ENCODE measurements around the gene TGFBI. TPM values are rescaled to one million over a fixed set of nuclear protein-coding genes. Genes with fewer than 3 reads are reported as not detected.
A peak's percentile ranks its signal among the peaks of the same experiment; 100 is the strongest.

The TGFBI gene
- total and polyA plus RNA-seq, 2 donors (not counting 1 experiment from before 2014, with no cell fraction given) = 398 to 889 TPM

DNA sequence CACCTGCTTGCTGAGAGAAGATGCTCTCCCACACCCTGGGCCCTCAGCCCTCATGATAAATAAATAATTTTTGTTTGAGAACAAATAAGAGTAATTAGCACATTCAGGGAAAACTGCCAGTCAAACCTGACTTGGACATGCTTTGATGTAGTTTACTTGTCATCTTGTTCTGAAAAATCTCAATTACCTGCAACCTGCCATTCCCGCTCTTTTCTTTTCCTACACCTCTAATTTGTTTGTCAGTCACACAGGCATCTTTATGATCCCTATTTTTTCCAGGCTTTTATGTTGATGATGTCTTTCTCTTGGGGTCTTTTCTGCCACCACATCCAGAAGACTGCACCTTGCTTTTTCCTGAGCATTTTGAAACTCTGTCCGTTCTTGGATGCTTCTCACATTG is 28.6 kb upstream of the TGFBI start:
- no peak for DNase-seq (ENCODE audit: low read depth in 2 of 2)
- no peaks in the 10 kb centered on the region for H3K79me2 ChIP-seq (ENCODE audit: control insufficient read depth, insufficient read depth, low read length)
- no peaks in the 10 kb centered on the region for H3K9me3 ChIP-seq (ENCODE audit: control insufficient read depth, insufficient read depth, low read depth, low read length)
- peaks cover 18% of the 10 kb centered on the region for H3K4me1 ChIP-seq (ENCODE audit: control insufficient read depth, extremely low read depth, insufficient read depth, low read length)
- TF ChIP-seq EZH2 (IDR thresholded peaks at IDR 0.05; ENCODE audit: low read length, missing control alignments) (no peak), CTCF (conservative IDR thresholded peaks at IDR 0.05 in 1 of 2, IDR thresholded peaks at IDR 0.05 in 1 of 2; ENCODE audit: low read depth in 1 of 2, low read length in 2 of 2) (no peak)
- no peak overlapping the region for H2AFZ ChIP-seq (ENCODE audit: low read length)
- no peaks in the 10 kb centered on the region for H3K36me3 ChIP-seq (ENCODE audit: control insufficient read depth, insufficient read depth, low read length)
- H3K27me3 ChIP-seq (ENCODE audit: control insufficient read depth, insufficient read depth, low read length) = no peaks in the 10 kb centered on the region
- no peak overlapping the region for H3K27ac ChIP-seq (ENCODE audit: insufficient read depth, low read length)
- no peak overlapping the region for H3K9ac ChIP-seq (ENCODE audit: insufficient read depth, low read length)
- no peaks in the 10 kb centered on the region for H4K20me1 ChIP-seq (ENCODE audit: control insufficient read depth, extremely low read depth, insufficient read depth, low read length)
- H3K4me2 ChIP-seq (ENCODE audit: extremely low read depth, insufficient read depth, low read length) = no peak overlapping the region
- no peak overlapping the region for H3K4me3 ChIP-seq (replicated peaks in 1 of 4; ENCODE audit: control extremely low read depth in 1 of 4, insufficient read depth in 1 of 4, low read depth in 3 of 4, low read length in 4 of 4)

DNA sequence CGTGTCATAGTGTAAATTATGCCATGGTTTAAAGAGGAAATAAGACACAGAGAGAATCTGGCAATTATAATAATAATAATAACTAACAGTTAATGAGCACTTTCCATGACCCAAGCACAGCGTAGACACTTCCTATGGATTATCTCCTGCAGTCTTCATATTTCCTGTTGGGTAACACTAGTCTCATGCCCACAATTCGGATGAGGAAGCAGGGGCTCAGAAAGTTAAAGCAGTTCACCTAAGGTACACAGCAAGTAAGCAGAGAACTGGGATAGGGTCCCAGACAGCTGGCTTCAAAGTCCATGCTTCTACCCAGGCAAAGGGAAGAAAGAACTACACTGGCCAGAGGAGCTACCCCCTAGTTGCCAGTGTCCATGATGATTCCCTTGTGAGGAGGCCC is 27.9 kb upstream of the TGFBI start:
- Histone ChIP-seq H3K79me2 (ENCODE audit: control insufficient read depth, insufficient read depth, low read length) (no peaks in the 10 kb centered on the region), H4K20me1 (ENCODE audit: control insufficient read depth, extremely low read depth, insufficient read depth, low read length) (no peaks in the 10 kb centered on the region), H3K36me3 (ENCODE audit: control insufficient read depth, insufficient read depth, low read length) (no peaks in the 10 kb centered on the region), H3K27ac (ENCODE audit: insufficient read depth, low read length) (no peak overlapping the region), H3K27me3 (ENCODE audit: control insufficient read depth, insufficient read depth, low read length) (no peaks in the 10 kb centered on the region), H3K9me3 (ENCODE audit: control insufficient read depth, insufficient read depth, low read depth, low read length) (no peaks in the 10 kb centered on the region), H2AFZ (ENCODE audit: low read length) (no peak overlapping the region), H3K4me3 (replicated peaks in 1 of 4; ENCODE audit: control extremely low read depth in 1 of 4, insufficient read depth in 1 of 4, low read depth in 3 of 4, low read length in 4 of 4) (no peak overlapping the region), H3K4me2 (ENCODE audit: extremely low read depth, insufficient read depth, low read length) (no peak overlapping the region), H3K4me1 (ENCODE audit: control insufficient read depth, extremely low read depth, insufficient read depth, low read length) (peaks cover 23% of the 10 kb centered on the region), H3K9ac (ENCODE audit: insufficient read depth, low read length) (no peak overlapping the region)
- TF ChIP-seq EZH2 (IDR thresholded peaks at IDR 0.05; ENCODE audit: low read length, missing control alignments) = no peak
- no peak for TF ChIP-seq CTCF (conservative IDR thresholded peaks at IDR 0.05 in 1 of 2, IDR thresholded peaks at IDR 0.05 in 1 of 2; ENCODE audit: low read depth in 1 of 2, low read length in 2 of 2)
- DNase-seq (ENCODE audit: low read depth in 2 of 2) = no peak

GRCh38 chr5:136001466-136001981 is 27.3 kb upstream of the TGFBI start:
- Histone ChIP-seq H3K4me3 (replicated peaks in 1 of 4; ENCODE audit: control extremely low read depth in 1 of 4, insufficient read depth in 1 of 4, low read depth in 3 of 4, low read length in 4 of 4) (no peak overlapping the region), H3K36me3 (ENCODE audit: control insufficient read depth, insufficient read depth, low read length) (no peaks in the 10 kb centered on the region), H3K9ac (ENCODE audit: insufficient read depth, low read length) (no peak overlapping the region), H3K79me2 (ENCODE audit: control insufficient read depth, insufficient read depth, low read length) (no peaks in the 10 kb centered on the region), H3K4me1 (ENCODE audit: control insufficient read depth, extremely low read depth, insufficient read depth, low read length) (peaks cover 25% of the 10 kb centered on the region), H2AFZ (ENCODE audit: low read length) (no peak overlapping the region), H3K27ac (ENCODE audit: insufficient read depth, low read length) (peak overlapping the region; percentile 6), H4K20me1 (ENCODE audit: control insufficient read depth, extremely low read depth, insufficient read depth, low read length) (no peaks in the 10 kb centered on the region), H3K9me3 (ENCODE audit: control insufficient read depth, insufficient read depth, low read depth, low read length) (no peaks in the 10 kb centered on the region), H3K27me3 (ENCODE audit: control insufficient read depth, insufficient read depth, low read length) (no peaks in the 10 kb centered on the region), H3K4me2 (ENCODE audit: extremely low read depth, insufficient read depth, low read length) (peak overlapping the region; percentile 37)
- TF ChIP-seq CTCF (conservative IDR thresholded peaks at IDR 0.05 in 1 of 2, IDR thresholded peaks at IDR 0.05 in 1 of 2; ENCODE audit: low read depth in 1 of 2, low read length in 2 of 2) = no peak
- TF ChIP-seq EZH2 (IDR thresholded peaks at IDR 0.05; ENCODE audit: low read length, missing control alignments) = no peak
- peak; percentile 81 to 83 for DNase-seq (ENCODE audit: low read depth in 2 of 2)

Measured in fibroblast of lung (primary cell).